HCT116 (cell line): ENCODE data around the gene IQCN. TPM values are rescaled to one million over a fixed set of nuclear protein-coding genes. Genes with fewer than 3 reads are reported as not detected.

Source experiments
- ATAC-seq: fragments of 200-7000 bp; cut with Tn5 transposase; 2 replicates; pipeline ENCODE4 v1.9.1; 2020; ENCODE audit warnings: mild to moderate bottlenecking, moderate library complexity
- BruUV-seq: library from RNA; stranded (reverse); fragments of 400-500 nt; replicated peaks from 2 replicates; lab custom pipeline; 2021; lab: Mats Ljungman, UMichigan
- CTCF ChIA-PET: fragments of 300-600 bp; sonication (Branson Sonifier 250); formaldehyde crosslinking; loops from one replicate; lab custom pipeline; 2021; ENCODE audit warnings: antibody characterized with exemption; lab: Charles Lee
- POLR2A ChIA-PET: fragments of 300-600, 350-600 bp; sonication (Branson Sonifier 250); formaldehyde crosslinking; loops from one replicate; lab custom pipeline; 2021; ENCODE audit warnings: antibody characterized with exemption; lab: Charles Lee
- RAD21 ChIA-PET, 2 experiments: fragments of 300-600 bp; sonication (Branson Sonifier 250); formaldehyde crosslinking; loops; one replicate each; lab custom pipeline; 2023; ENCODE audit warnings: low total read pairs in 2 of 2; ENCODE audit not compliant: uncharacterized antibody in 2 of 2, unreplicated experiment in 2 of 2, low non-redundant PET in 1 of 2; lab: Charles Lee
- DNase-seq: peaks from one replicate; pipeline ENCODE4 v3.0.0-alpha.2; 2010; ENCODE audit warnings: low read depth, low spot score
- H2AFZ ChIP-seq: fragments of 200-600 bp; shearing (Covaris generic), sonication (generic); 2 replicates; pipeline ENCODE4 v1.6.1; 2017; ENCODE audit warnings: low read depth, mixed run types, mixed read lengths, antibody characterized with exemption, low read length; ENCODE audit not compliant: poor library complexity, severe bottlenecking
- H3K27ac ChIP-seq: 2 replicates; pipeline ENCODE4 v1.5.1; 2012; ENCODE audit warnings: low read depth, low read length
- H3K27me3 ChIP-seq: fragments of 200-600 bp; sonication (generic); 2 replicates; pipeline ENCODE4 v1.6.1; 2016; ENCODE audit warnings: mixed run types, low read length, mixed read lengths; ENCODE audit not compliant: insufficient read depth
- H3K36me3 ChIP-seq, 2 experiments: fragments of 200-500 bp in 1 of 2; fragments of 200-600 bp in 1 of 2; sonication (Bioruptor generic) in 1 of 2; sonication (generic) in 1 of 2; 2 replicates each; pipeline versions ENCODE4 v1.5.1 to v1.6.1; 2014 to 2016; ENCODE audit warnings: low read length in 2 of 2, inconsistent platforms in 1 of 2, mixed read lengths in 1 of 2, mixed run types in 1 of 2; ENCODE audit not compliant: insufficient read depth in 2 of 2, control insufficient read depth in 1 of 2
- H3K4me1 ChIP-seq, 2 experiments: fragments of 200-600 bp in 1 of 2; sonication (generic) in 1 of 2; 2 replicates each; pipeline versions ENCODE4 v1.5.1 to v1.6.1; 2012 to 2017; ENCODE audit warnings: low read length in 2 of 2, inconsistent platforms in 1 of 2, mild to moderate bottlenecking in 1 of 2, mixed read lengths in 1 of 2, mixed run types in 1 of 2, moderate library complexity in 1 of 2; ENCODE audit not compliant: insufficient read depth in 2 of 2, control insufficient read depth in 1 of 2
- H3K4me2 ChIP-seq: fragments of 200-600 bp; sonication (generic); 2 replicates; pipeline ENCODE4 v1.6.1; 2017; ENCODE audit warnings: mixed run types, low read length, mixed read lengths
- H3K4me3 ChIP-seq, 2 experiments: fragments of 200-600 bp in 1 of 2; sonication (generic) in 1 of 2; replicated peaks in 1 of 2; 2 replicates each; pipeline ENCODE4 v1.5.1; 2011 to 2016; ENCODE audit warnings: low read length in 2 of 2, control low read depth in 1 of 2, low read depth in 1 of 2, mild to moderate bottlenecking in 1 of 2, mixed read lengths in 1 of 2, mixed run types in 1 of 2
- H3K79me2 ChIP-seq: fragments of 200-600 bp; sonication (generic); 2 replicates; pipeline ENCODE4 v1.6.1; 2017; ENCODE audit warnings: mild to moderate bottlenecking, mixed run types, low read length, moderate library complexity, mixed read lengths; ENCODE audit not compliant: insufficient read depth
- H3K9ac ChIP-seq: fragments of 200-600 bp; sonication (generic); 2 replicates; pipeline ENCODE4 v1.6.1; 2016; ENCODE audit warnings: low read length, mixed read lengths
- H3K9me2 ChIP-seq: fragments of 200-600 bp; sonication (generic), shearing (Covaris generic); 2 replicates; pipeline ENCODE4 v1.6.1; 2017; ENCODE audit warnings: mixed run types, mild to moderate bottlenecking, moderate library complexity; ENCODE audit not compliant: insufficient read depth
- H3K9me3 ChIP-seq, 2 experiments: fragments of 200-500 bp in 1 of 2; fragments of 200-600 bp in 1 of 2; sonication (Bioruptor generic) in 1 of 2; sonication (generic) in 1 of 2; 2 replicates each; pipeline ENCODE4 v1.6.1; 2014 to 2017; ENCODE audit warnings: low read length in 2 of 2, mixed read lengths in 2 of 2, inconsistent platforms in 1 of 2, low read depth in 1 of 2, mild to moderate bottlenecking in 1 of 2, mixed run types in 1 of 2, moderate library complexity in 1 of 2; ENCODE audit not compliant: control insufficient read depth in 1 of 2, insufficient read depth in 1 of 2
- H4K20me1 ChIP-seq: fragments of 200-600 bp; sonication (generic), shearing (Covaris generic); 2 replicates; pipeline ENCODE4 v1.6.1; 2017; ENCODE audit warnings: mixed run types, mild to moderate bottlenecking, moderate library complexity; ENCODE audit not compliant: insufficient read depth
- ELF1 ChIP-seq: IDR thresholded peaks from 2 replicates; pipeline ENCODE4 v1.6.1; 2012; ENCODE audit warnings: low read depth, borderline replicate concordance
- REST ChIP-seq: IDR thresholded peaks from 2 replicates; pipeline ENCODE4 v1.6.1; 2012; ENCODE audit warnings: low read depth
- SIN3A ChIP-seq: IDR thresholded peaks from 2 replicates; pipeline ENCODE4 v1.6.1; 2012; ENCODE audit warnings: low read depth
- ZNF274 ChIP-seq: fragments of 200-500 bp; sonication (Bioruptor generic); IDR thresholded peaks from 2 replicates; pipeline ENCODE4 v1.6.1; 2014; ENCODE audit warnings: mild to moderate bottlenecking, low read depth, low read length, inconsistent platforms
- intact Hi-C: fragments of 100-400 bp; cut with micrococcal nuclease; formaldehyde crosslinking; loops from 2 replicates; pipeline ENCODE4 v1.10.0; 2022
- total RNA-seq: library from RNA; stranded (reverse); gene quantifications from one replicate; pipeline ENCODE4 v1.2.1, GENCODE V29; 2021; ENCODE audit not compliant: unreplicated experiment

IQCN gene
- total RNA-seq, 1 experiment from 2014 or later: 4.8 TPM

- ATAC-seq (no peak), DNase-seq (no peak)
- Histone ChIP-seq H3K9me3 (no peaks in the 10 kb centered on the region), H3K27ac (no peak overlapping the region), H3K4me3 (no peak overlapping the region), H3K27me3 (no peaks in the 10 kb centered on the region), H3K4me2 (no peak overlapping the region), H3K9ac (no peak overlapping the region), H3K4me1 (peaks cover 26 to 33% of the 10 kb centered on the region in 2 experiments), H3K79me2 (0 out of 2 replicates have a peak, but pooled peaks cover 3% of the 10 kb centered on the region)
- POLR2A ChIA-PET: interaction anchor here (0.7 kb wide), 1 partner anchor 10 kb away, joined by 3 read pairs; no protein-coding TSS in a partner anchor
- CTCF ChIA-PET: no interaction called here
- intact Hi-C loops: no loop called here
- TF ChIP-seq ZNF274 (no peak), SIN3A (no peak), ELF1 (no peak), REST (no peak)
- TF ChIP-seq, all 23 proteins: peak for 0
- RAD21 ChIA-PET: no interaction called here
- BruUV-seq: no TSS peak
- H3K36me3 ChIP-seq: no peaks in the 10 kb centered on the region
- no peaks in the 10 kb centered on the region for H3K9me2 ChIP-seq
- no peak overlapping the region for H2AFZ ChIP-seq
- no peaks in the 10 kb centered on the region for H4K20me1 ChIP-seq
Observed at GRCh38 chr19:18270326-18270725, 3.9 kb downstream of the IQCN start.
